ENCODE results near the gene MRTFA.

- TF ChIP-seq CTCF (IDR thresholded peaks at IDR 0.05 in 8 of 11, conservative IDR thresholded peaks at IDR 0.05 in 3 of 11) (no peak), POLR2A (IDR thresholded peaks at IDR 0.05) (no peak), POLR2AphosphoS5 (IDR thresholded peaks at IDR 0.05) (peak in 1 of 3 donors; percentile 35)
Observed at GRCh38 chr22:40417041-40417440, 219.5 kb downstream of the MRTFA start.
